Smooth muscle cell of the coronary artery (primary cell): ENCODE measurements around the gene EHF. TPM values are rescaled to one million over a fixed set of nuclear protein-coding genes. Genes with fewer than 3 reads are reported as not detected.

Experiments used
- total RNA-seq: library from RNA; depleted of rRNA; stranded (reverse); fragments of >200 nt; gene quantifications from 2 replicates; pipeline ENCODE4 v1.2.3, GENCODE V29; 2014; ENCODE audit warnings: low replicate concordance

The EHF gene
- total RNA-seq: 0.23 TPM in 1 of 2 replicates, not detected in the other

DNA sequence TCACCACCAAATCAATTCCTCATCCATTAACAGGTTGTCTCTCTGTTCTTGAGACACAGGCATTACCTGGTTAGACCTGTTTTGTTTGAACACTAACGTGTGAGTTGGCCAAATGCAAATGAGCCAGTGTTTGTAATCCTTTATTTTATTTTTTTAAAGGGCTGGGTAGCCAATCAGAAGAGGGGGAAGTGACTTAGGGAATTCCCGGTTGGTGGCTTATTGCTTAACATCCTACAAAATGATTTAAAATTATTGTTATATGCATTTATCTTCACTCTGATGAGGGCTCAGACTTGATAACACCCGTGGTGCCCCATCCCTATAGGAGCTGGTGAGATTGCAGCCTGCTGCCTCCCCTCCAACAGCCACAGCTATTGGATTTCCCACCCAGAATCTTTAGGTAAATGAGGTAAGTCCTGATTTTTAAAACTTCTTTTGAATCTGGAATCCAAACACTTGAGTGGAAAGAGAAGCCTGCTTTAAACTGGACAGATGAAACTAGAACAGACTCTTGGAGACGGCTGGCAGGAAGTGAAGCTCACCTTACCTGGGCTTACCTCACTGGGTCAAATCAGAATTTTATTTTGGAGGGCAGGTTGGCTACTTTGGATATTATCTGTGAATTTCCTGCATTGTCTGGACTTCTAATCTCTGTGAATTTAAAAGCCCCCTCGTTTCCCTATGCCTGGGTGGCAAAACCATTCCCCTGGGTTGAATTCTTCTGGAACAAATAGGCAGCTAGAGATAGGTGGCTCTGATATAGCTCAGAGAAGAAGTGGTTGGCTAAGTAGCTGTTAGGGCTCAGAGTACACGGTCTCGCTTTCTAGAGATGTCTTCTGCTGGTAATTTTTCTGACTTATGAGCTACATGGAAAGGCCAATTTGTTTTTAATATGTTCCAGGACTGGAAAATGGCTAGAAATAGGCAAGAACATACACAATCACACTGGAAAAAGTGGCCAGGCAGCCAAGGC lies at the start of gene EHF:
Gene EHF (plus strand): TSS at position 274 of the 973 bp plus-strand sequence. CDS start 21,538 bp downstream, outside the sequence.

Other genes with a start within 250 kb of the EHF start
- gene CAT, start 182.2 kb upstream of the EHF start, total RNA-seq: 44.5 and 87.3 TPM in 2 replicates
- gene ELF5, start 107.3 kb upstream of the EHF start, total RNA-seq: not detected in 2 replicates